ENCODE measurements around the gene ANKS6.
A peak's percentile ranks its signal among the peaks of the same experiment; 100 is the strongest.

Gene ANKS6

DNA sequence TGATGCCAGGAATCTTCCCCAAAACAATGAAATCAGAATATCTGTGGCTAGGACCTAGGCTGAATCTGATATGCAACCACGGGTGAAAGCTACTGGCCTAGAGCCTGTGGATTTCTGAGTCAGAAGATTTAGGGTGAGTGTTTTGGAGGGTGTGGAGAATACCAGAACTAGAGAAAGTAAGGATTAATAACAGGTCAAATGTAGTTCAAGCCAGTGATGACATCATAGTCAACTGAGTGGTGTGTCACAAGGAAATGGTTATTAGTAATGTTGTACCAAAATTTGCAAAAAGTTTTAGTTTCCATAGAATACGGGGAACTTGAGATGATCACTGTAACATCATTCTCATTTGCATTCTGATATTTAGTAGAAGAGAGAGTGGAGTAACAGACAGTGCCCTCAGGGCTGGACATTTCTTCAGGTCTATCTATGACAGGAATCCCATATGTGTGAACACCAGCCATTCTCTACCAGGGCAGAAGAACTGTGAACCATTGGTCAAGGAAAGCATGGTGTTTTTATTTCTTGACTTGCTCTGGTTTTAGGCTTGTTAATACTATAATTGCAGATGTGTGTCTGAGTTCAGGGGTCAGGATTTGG, 14.8 kb upstream of the ANKS6 start:
- no peak for DNase-seq

- DNase-seq, result no peak
Measured at GRCh38 chr9:98810102-98810842, 13.9 kb upstream of the ANKS6 start.

DNA sequence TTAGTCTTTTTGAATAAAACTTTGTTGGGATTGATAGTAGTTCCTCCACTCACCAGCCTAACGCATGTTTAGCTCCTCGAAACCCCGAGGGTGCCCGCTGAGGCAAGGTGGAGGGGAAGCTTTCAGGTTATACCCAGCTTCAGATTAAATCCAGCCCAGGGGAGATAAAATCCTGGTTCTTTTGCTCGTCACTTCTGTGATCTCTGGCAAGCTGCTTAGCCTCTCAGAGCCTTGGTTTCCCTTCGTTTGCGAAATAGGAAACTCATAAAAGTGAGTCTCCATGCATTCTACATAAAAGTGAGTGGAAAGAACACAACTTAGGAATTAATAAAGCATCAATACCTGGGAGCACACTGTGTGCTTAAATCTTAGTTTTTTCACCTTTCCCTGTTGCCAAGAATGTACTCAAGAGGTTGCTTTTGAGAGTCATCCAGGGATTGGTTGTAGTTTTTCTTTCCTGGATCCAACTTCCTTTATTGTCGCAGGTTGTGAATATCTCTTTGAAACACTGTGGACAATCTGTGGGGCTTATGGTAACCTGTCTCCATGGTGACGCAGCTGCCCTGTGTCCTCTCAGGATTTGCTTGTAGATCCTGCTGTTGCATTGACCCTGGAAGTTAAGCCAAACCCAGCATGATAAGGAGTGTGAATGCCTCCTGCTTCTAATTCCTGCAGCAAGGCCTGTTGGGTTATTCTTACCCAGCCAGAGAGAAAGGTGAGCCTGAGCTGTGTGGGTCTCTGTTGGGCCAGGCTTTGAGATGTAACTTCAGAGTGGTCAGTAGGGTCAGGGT, 13.2 kb upstream of the ANKS6 start:
- no peak for DNase-seq

DNA sequence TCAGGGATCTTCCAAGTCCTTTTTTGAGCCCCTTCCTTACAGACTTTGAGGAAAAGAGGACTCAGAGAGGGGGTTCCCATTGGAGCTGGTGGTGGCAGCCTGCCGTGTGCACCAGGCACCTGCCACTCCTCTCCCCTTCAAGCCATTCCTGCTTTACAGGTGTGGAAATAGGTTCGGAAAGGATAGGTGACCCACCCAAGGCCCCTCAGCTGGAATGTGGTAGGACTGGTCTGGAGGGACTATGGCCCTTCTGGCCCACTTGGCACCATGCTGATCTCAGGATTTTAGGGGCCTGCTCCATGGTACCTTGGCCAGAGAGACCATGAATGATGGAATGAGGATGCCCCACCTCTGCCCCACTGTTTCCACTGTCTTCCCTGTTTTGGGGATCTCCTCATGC, 12.5 kb upstream of the ANKS6 start:
- no peak for DNase-seq

DNA sequence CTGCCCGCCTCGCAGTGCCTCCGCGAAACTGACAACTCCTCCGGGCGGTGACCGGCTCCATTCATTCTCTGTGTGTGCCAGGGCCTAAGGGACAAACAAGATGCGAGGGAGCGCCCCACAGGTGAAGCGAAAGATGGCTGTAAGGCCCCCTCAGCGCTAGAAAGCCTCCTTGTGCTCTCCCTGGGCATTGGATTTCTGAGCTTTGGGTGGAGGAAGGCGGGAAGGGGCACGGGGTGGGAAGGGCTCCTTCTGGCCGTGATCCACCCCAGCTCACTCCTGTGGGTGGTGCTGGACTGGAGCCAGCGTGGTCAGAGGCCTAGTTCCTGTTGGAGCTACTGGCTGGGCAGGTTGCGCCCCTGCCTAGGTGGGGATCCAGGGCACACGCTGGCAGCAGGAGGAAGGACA, 12.1 kb upstream of the ANKS6 start:
- DNase-seq, result no peak

DNA sequence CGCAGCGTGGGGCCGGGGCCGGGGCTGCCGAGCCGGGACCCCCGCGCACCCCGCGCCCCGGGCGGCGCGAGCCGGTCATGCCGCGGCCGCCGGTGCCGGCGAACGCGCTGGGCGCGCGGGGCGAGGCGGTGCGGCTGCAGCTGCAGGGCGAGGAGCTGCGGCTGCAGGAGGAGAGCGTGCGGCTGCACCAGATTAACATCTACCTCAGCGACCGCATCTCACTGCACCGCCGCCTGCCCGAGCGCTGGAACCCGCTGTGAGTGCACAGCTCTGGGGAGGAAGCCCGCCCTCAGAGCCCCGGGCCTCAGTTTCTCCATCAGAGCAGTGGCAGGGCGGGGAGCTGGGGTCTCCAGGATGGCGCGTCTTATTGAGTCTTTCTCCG, 11.4 kb upstream of the ANKS6 start:
- DNase-seq, result no peak

GRCh38 chr9:98807070-98807813, 10.9 kb upstream of the ANKS6 start, which contains the start of gene GALNT12:
TSS of gene GALNT12 (plus strand) at chr9:98807670. CDS start at chr9:98807699, 29 bp downstream.
- peak; percentile 50 for DNase-seq

GRCh38 chr9:98806394-98807035, 10.2 kb upstream of the ANKS6 start:
- DNase-seq, result no peak

DNA sequence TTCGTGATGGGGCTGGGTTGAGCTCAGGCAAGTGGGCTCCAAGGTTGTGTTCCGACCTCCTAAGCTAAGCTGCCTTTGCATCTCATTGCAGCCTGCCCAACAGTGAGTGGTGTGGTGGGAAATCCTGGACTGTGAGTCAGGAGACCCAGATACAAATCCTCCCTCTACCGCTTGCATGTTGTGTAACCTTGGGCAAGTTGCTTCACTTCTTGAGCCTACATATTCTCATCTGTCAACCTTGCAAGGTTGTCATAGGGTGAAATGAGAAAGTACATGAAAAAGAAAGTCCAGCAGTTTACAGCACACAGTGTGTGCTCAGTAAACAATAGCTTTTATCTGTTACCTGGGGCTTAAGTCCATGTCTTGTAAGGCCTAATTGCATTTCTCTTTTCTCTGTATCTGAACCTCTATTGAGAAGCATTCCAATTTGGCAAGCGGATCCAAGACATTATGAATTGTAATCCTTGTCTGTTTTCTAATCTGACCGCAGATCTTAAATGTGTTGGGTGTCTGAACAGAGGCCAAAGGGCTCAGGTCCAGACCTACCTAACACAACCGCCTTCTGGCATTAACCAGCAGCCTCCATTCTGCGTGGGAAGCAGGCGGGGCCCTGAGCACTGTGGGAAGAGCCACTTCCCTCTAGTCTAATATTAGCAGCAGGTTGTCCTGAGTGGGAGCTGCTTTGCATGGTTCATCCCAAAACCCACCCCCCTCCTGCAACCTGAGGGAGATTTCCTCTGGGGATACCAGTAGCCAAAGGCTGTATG, 9.3 kb upstream of the ANKS6 start:
- no peak for DNase-seq

GRCh38 chr9:98804083-98804482, 7.7 kb upstream of the ANKS6 start:
- DNase-seq, result no peak

- no peak for DNase-seq
Measured at GRCh38 chr9:98801969-98802371, 5.6 kb upstream of the ANKS6 start.

GRCh38 chr9:98801561-98801960, 5.2 kb upstream of the ANKS6 start:
- no peak for DNase-seq

GRCh38 chr9:98798254-98798653, 1.9 kb upstream of the ANKS6 start:
- no peak for DNase-seq

DNA sequence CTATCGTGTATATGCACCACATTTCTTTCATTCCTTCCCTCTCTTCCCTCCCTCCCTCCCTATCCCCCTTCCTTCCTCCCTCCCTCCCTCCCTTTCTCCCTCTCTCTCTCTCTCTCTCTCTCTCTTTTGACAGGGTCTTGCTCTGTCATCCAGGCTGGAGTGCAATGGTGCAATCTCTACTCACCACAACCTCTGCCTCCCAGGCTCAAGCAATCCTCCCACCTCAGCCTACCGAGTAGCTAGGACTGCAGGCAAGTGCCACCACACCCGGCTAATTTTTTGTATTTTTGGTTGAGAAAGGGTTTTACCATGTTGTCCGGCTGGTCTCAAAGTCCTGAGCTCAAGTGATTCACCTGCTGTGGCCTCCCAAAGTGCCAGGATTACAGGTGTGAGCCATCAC, 1.1 kb upstream of the ANKS6 start:
- DNase-seq, result no peak

DNA sequence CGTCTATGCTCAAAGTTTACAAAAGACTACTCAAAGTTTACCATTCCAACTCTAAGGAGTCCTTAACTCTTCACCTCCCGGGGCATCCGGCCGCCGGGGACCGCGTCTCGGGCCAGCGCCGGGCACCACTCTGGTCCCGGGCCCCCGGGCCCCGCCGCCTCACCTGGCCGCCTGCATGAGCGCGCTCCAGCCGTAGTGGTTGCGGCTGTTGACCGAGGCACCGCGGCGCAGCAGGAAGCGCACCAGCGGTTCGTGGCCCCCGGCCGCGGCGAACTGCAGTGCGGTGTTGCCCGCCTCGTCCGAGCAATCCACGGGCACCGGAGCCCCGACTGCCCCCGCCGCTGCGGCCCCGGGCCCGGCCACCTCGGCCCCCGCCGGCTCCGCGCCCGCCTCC, 388 bp downstream of the ANKS6 start:
- peak; percentile 26 for DNase-seq

- no peak for DNase-seq
Measured at GRCh38 chr9:98795295-98795955, 930 bp downstream of the ANKS6 start.

DNA sequence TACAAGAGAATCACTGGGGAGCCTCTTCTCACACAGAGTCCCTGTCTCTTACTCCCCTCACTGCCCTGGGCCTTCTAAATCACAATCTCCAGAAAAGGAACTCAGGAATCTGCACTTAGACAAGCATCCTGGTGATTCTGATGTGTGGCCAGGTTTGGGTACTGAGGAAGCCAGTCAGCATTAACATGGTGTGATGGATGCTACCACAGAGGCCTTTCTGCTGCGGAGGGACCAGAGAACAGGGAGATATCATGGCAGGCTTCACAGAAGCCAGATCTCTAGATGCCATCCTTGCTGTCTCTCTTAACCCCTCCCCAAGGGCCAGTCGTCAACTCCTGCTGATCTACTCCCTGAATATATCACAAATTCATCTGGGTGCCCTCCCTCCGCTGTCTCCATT, 1.6 kb downstream of the ANKS6 start:
- no peak for DNase-seq

GRCh38 chr9:98793031-98793430, 3.3 kb downstream of the ANKS6 start:
- DNase-seq, result no peak

DNA sequence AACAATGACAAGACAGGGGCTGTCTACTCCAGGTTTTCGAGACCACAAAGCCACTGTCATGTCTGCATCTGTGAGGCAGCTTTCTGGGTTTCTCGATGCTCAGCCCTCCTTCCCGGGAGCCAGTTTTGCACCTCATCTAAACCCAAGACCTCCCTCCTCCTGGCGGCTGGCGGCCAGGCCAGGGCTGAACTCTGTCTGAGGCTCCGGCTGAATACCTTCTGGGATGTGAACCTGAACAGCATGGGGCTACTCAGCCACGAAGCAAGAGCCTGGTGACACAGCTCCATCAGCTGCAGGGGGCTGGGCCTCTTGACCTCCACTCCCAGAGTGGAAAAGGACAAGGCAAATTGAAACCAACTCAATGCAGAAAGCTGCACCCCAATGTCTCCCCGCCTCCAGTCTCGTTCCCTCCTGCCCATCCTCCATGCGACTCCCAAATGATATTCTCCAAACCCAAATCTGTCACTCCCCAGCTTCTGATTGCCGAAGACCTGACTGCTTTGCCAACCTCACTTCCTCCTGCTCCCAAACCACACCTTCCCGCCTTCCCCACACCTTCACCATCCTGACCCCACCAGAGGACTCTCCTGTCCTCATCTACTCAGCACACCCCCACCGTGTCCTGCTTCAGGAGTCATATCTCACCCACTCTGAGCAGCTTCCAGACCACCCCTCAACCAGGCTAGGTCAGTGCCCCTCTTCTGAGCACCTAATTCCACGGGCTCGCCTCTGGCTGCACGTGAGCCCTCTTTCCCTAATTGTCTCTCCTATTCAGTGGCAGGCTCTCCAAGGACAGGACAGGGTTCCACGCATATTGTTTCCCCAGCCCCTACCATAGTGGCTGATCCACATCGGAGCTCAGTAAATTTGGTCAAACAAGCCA, 4.5 kb downstream of the ANKS6 start:
- no peak for DNase-seq
